Measurements from ENCODE around the gene DSTN.

GRCh38 chr20:17537959-17538358 is 31.9 kb upstream of the DSTN start:
- TF ChIP-seq CTCF (IDR thresholded peaks at IDR 0.05), result no peak
- TF ChIP-seq SIN3A (IDR thresholded peaks at IDR 0.05; ENCODE audit: borderline replicate concordance, insufficient read depth, low read depth, low read length), result no peak
- TF ChIP-seq TCF7L2 (IDR thresholded peaks at IDR 0.05; ENCODE audit: low read depth, low read length), result no peak

All from Panc1 (cell line).